K562 (cell line): Measurements from ENCODE around the gene GPS2. TPM values are rescaled to one million over a fixed set of nuclear protein-coding genes. Genes with fewer than 3 reads are reported as not detected.

Experiments
- ATF1 ChIP-seq, 2 experiments: fragments of 450-650 bp in 1 of 2; IDR thresholded peaks; 2 replicates each; pipeline ENCODE4 v1.6.1; 2016; ENCODE audit warnings: missing compliant biosample characterization in 1 of 2, missing genetic modification characterization in 1 of 2
- ESRRA ChIP-seq: fragments of 450-650 bp; IDR thresholded peaks from 2 replicates; pipeline ENCODE4 v1.6.1; 2014; ENCODE audit warnings: low read depth, mild to moderate bottlenecking, moderate library complexity, borderline replicate concordance
- MGA ChIP-seq: fragments of 450-650 bp; IDR thresholded peaks from 2 replicates; pipeline ENCODE4 v1.6.1; 2016; ENCODE audit warnings: mild to moderate bottlenecking, moderate library complexity
- MXD1 ChIP-seq: fragments of 250-450 bp; sonication (Bioruptor Pico); IDR thresholded peaks from 2 replicates; pipeline ENCODE4 v1.8.0; 2021; ENCODE audit warnings: borderline replicate concordance, mild to moderate bottlenecking, moderate library complexity; ENCODE audit not compliant: poor library complexity, severe bottlenecking
- MYC ChIP-seq, 2 experiments: fragments of 250-450 bp in 1 of 2; sonication (Bioruptor Pico) in 1 of 2; IDR thresholded peaks; 2 replicates each; pipeline versions ENCODE4 v1.5.1 to v1.6.1; 2012 to 2021; ENCODE audit warnings: low read depth in 2 of 2, borderline replicate concordance in 1 of 2, improper control_type of control experiment in 1 of 2, low read length in 1 of 2, mild to moderate bottlenecking in 1 of 2, moderate library complexity in 1 of 2
- NFIX ChIP-seq: fragments of 250-450 bp; sonication (Bioruptor Pico); IDR thresholded peaks from 2 replicates; pipeline ENCODE4 v1.4.0; 2020; ENCODE audit warnings: low read depth, mild to moderate bottlenecking, moderate library complexity
- NR3C1 ChIP-seq: sonication (generic); formaldehyde crosslinking; IDR thresholded peaks from 2 replicates; pipeline ENCODE4 v1.8.1; 2022; ENCODE audit warnings: missing genetic modification reagents
- STAG1 ChIP-seq: sonication (generic); formaldehyde crosslinking; IDR thresholded peaks from 2 replicates; pipeline ENCODE4 v1.5.0; 2020; ENCODE audit warnings: missing genetic modification reagents, borderline replicate concordance
- ZBTB2 ChIP-seq: fragments of 450-650 bp; IDR thresholded peaks from 2 replicates; pipeline ENCODE4 v1.6.1; 2016; ENCODE audit warnings: antibody characterized with exemption
- ZNF639 ChIP-seq, 2 experiments: fragments of 200-800 bp in 1 of 2; sonication (Bioruptor generic) in 1 of 2; sonication (generic) in 1 of 2; formaldehyde crosslinking in 1 of 2; IDR thresholded peaks in 1 of 2; conservative IDR thresholded peaks in 1 of 2; 2 replicates each; pipeline versions ENCODE4 v1.5.0 to v1.6.1; 2016 to 2020; ENCODE audit warnings: missing compliant biosample characterization in 1 of 2, missing genetic modification characterization in 1 of 2, missing genetic modification reagents in 1 of 2
- polyA plus RNA-seq, 8 experiments: library from polyadenylated mRNA; depleted of rRNA in 4 of 8; stranded (reverse) in 5 of 8; unstranded in 3 of 8; fragments of >200 nt; fragmentation: Nextera tagmentation in 2 of 8; fragmentation: Illumina TruSeq in 1 of 8; extraction: Ambion mirVana in 2 of 8; extraction: Trizol in 1 of 8; gene quantifications; 2 replicates each; pipeline versions ENCODE4 v1.2.1 to v1.2.3, GENCODE V29; 2011 to 2014; ENCODE audit warnings: inconsistent platforms in 1 of 8, missing spikeins in 1 of 8
- total RNA-seq, 7 experiments: library from RNA; depleted of rRNA in 6 of 7; stranded (reverse); fragments of >200 nt in 6 of 7; fragmentation: Illumina TruSeq in 2 of 7; extraction: Trizol in 2 of 7; gene quantifications; 2 replicates each; pipeline versions ENCODE4 v1.2.1 to v1.2.3, GENCODE V29; 2011 to 2021; ENCODE audit warnings: low replicate concordance in 1 of 7

The GPS2 gene
- total and polyA plus RNA-seq, 9 of the 15 experiments (the other 6 are each of a cell fraction or from before 2014, with no cell fraction given) = 18.3 to 75.7 (median 37.0) TPM

GRCh38 chr17:7280519-7281073 is 34.6 kb downstream of the GPS2 start (continued):
- peak; percentile 94 for TF ChIP-seq MGA
- peak; percentile 30; the same call in 1 of the 2 replicates for TF ChIP-seq ESRRA
- no peak for TF ChIP-seq MXD1 (CRISPR knock-in tag)
- no peak for TF ChIP-seq ATF1 (CRISPR knock-in tag; IDR thresholded peaks at IDR 0.05)
- peak; percentile 31; the same call in 1 of the 2 replicates for TF ChIP-seq ATF1 (tag; IDR thresholded peaks at IDR 0.05)
- peak; percentile 72; the same call in 1 of the 2 replicates for TF ChIP-seq STAG1 (CRISPR knock-in tag)
- peak; percentile 83 for TF ChIP-seq MYC (IDR thresholded peaks at IDR 0.05; ENCODE audit: low read depth, low read length)
- TF ChIP-seq MYC (CRISPR knock-in tag; IDR thresholded peaks at IDR 0.05; ENCODE audit: borderline replicate concordance, low read depth) = no peak
- 0 out of 2 replicates have a peak, but pooled peaks have one; percentile 48 for TF ChIP-seq ZBTB2
- TF ChIP-seq ZNF639 (CRISPR knock-in tag; conservative IDR thresholded peaks at IDR 0.05 in 1 of 2, IDR thresholded peaks at IDR 0.05 in 1 of 2) = peak in 1 of 2 experiments; percentile 30; a peak in 1 of 4 replicates
- TF ChIP-seq NFIX = no peak
- 0 out of 2 replicates have a peak, but pooled peaks have one; percentile 55 for TF ChIP-seq NR3C1 (CRISPR knock-in tag)
